ENCODE measurements around the gene AOC1.

Gene AOC1

GRCh38 chr7:150814328-150815001 lies 37.9 kb upstream of the AOC1 start:
- TF ChIP-seq CTCF (IDR thresholded peaks at IDR 0.05; ENCODE audit: low read depth, low read length), result no peak
- no peak for DNase-seq (ENCODE audit: extremely low read depth, low read depth)

- no peak for TF ChIP-seq CTCF (IDR thresholded peaks at IDR 0.05; ENCODE audit: low read depth, low read length)
- DNase-seq (ENCODE audit: extremely low read depth, low read depth), result no peak
These were observed 33.3 kb upstream of the AOC1 start for GRCh38 chr7:150818971-150819370.

- no peak for DNase-seq (ENCODE audit: extremely low read depth, low read depth)
- no peak for TF ChIP-seq CTCF (IDR thresholded peaks at IDR 0.05; ENCODE audit: low read depth, low read length)
These were observed 32.2 kb upstream of the AOC1 start for GRCh38 chr7:150820148-150820547.

GRCh38 chr7:150820578-150821198 lies 31.6 kb upstream of the AOC1 start:
- TF ChIP-seq CTCF (IDR thresholded peaks at IDR 0.05; ENCODE audit: low read depth, low read length), result no peak
- DNase-seq (ENCODE audit: extremely low read depth, low read depth), result no peak

GRCh38 chr7:150823043-150823442 lies 29.3 kb upstream of the AOC1 start:
- DNase-seq (ENCODE audit: extremely low read depth, low read depth), result no peak
- no peak for TF ChIP-seq CTCF (IDR thresholded peaks at IDR 0.05; ENCODE audit: low read depth, low read length)

- no peak for TF ChIP-seq CTCF (IDR thresholded peaks at IDR 0.05; ENCODE audit: low read depth, low read length)
These were observed 28.7 kb upstream of the AOC1 start for GRCh38 chr7:150823484-150824126.

More at GRCh38 chr7:150823484-150824126, 28.7 kb upstream of the AOC1 start:
- DNase-seq (ENCODE audit: extremely low read depth, low read depth), result no peak
